ENCODE data around the gene NTPCR. TPM values are rescaled to one million over a fixed set of nuclear protein-coding genes. Genes with fewer than 3 reads are reported as not detected.

NTPCR gene
- total RNA-seq, 1 experiment from 2014 or later, result 46.8 TPM

DNA sequence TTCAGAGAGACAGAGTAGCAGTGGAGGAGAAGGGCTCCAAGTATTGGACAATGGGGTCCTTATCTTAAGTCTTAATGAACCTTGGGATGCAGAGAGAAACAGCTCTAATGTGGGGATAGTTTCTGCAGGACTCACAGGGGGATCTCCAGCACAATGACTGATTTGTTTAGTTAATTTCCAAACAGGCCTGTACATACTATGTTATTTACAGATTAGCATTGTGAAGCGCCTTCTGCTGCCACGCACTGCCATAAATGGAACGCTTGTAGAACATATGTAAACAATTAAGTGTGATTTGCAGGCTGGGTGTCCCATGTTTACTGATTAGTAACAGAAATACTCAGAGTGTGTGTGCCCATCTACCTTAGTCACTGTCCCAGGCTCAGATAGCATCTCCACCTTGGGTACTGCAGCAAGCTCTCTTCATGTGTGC is 56.1 kb downstream of the NTPCR start:
- no peaks in the 10 kb centered on the region for H3K27me3 ChIP-seq (ENCODE audit: control insufficient read depth, insufficient read depth, low read length)
- intact Hi-C loops (cut with micrococcal nuclease; ENCODE audit: unreplicated experiment), result no loop called here
- TF ChIP-seq TCF7L2 (IDR thresholded peaks at IDR 0.05; ENCODE audit: low read depth, low read length) (no peak), POLR2AphosphoS5 (IDR thresholded peaks at IDR 0.05; ENCODE audit: low read depth, low read length) (no peak), SIN3A (IDR thresholded peaks at IDR 0.05; ENCODE audit: borderline replicate concordance, insufficient read depth, low read depth, low read length) (no peak)
- TF ChIP-seq, protein P1, sequence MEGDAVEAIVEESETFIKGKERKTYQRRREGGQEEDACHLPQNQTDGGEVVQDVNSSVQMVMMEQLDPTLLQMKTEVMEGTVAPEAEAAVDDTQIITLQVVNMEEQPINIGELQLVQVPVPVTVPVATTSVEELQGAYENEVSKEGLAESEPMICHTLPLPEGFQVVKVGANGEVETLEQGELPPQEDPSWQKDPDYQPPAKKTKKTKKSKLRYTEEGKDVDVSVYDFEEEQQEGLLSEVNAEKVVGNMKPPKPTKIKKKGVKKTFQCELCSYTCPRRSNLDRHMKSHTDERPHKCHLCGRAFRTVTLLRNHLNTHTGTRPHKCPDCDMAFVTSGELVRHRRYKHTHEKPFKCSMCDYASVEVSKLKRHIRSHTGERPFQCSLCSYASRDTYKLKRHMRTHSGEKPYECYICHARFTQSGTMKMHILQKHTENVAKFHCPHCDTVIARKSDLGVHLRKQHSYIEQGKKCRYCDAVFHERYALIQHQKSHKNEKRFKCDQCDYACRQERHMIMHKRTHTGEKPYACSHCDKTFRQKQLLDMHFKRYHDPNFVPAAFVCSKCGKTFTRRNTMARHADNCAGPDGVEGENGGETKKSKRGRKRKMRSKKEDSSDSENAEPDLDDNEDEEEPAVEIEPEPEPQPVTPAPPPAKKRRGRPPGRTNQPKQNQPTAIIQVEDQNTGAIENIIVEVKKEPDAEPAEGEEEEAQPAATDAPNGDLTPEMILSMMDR (IDR thresholded peaks at IDR 0.05), result no peak
- TF ChIP-seq, protein P2, sequence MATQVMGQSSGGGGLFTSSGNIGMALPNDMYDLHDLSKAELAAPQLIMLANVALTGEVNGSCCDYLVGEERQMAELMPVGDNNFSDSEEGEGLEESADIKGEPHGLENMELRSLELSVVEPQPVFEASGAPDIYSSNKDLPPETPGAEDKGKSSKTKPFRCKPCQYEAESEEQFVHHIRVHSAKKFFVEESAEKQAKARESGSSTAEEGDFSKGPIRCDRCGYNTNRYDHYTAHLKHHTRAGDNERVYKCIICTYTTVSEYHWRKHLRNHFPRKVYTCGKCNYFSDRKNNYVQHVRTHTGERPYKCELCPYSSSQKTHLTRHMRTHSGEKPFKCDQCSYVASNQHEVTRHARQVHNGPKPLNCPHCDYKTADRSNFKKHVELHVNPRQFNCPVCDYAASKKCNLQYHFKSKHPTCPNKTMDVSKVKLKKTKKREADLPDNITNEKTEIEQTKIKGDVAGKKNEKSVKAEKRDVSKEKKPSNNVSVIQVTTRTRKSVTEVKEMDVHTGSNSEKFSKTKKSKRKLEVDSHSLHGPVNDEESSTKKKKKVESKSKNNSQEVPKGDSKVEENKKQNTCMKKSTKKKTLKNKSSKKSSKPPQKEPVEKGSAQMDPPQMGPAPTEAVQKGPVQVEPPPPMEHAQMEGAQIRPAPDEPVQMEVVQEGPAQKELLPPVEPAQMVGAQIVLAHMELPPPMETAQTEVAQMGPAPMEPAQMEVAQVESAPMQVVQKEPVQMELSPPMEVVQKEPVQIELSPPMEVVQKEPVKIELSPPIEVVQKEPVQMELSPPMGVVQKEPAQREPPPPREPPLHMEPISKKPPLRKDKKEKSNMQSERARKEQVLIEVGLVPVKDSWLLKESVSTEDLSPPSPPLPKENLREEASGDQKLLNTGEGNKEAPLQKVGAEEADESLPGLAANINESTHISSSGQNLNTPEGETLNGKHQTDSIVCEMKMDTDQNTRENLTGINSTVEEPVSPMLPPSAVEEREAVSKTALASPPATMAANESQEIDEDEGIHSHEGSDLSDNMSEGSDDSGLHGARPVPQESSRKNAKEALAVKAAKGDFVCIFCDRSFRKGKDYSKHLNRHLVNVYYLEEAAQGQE (IDR thresholded peaks at IDR 0.05; ENCODE audit: insufficient read depth in 1 of 2, low read depth in 2 of 2, low read length in 1 of 2), result no peak
- ChIA-PET POLR2A (no interaction called here), CTCF (interaction anchor here (0.7 kb wide), 1 partner anchor 55 kb away, joined by 3 read pairs; no protein-coding TSS in a partner anchor)
- H3K27ac ChIP-seq (ENCODE audit: low read length), result no peak overlapping the region
- no peak for ATAC-seq
- DNase-seq (ENCODE audit: low read depth, low spot score), result no peak
- in situ Hi-C loops (cut with HindIII; ENCODE audit: low pct_unique_long_range_greater_than_20kb, low sequenced_read_pairs), result no loop called here
- H3K4me1 ChIP-seq (ENCODE audit: control insufficient read depth, insufficient read depth, low read length), result no peaks in the 10 kb centered on the region
- no TSS peak for BruUV-seq (replicated peaks)
- no peaks in the 10 kb centered on the region for H3K36me3 ChIP-seq (ENCODE audit: control insufficient read depth, insufficient read depth, low read length)
- H3K4me3 ChIP-seq (ENCODE audit: low read depth in 2 of 2, low read length in 2 of 2), result no peak overlapping the region
- H3K9me3 ChIP-seq (ENCODE audit: control insufficient read depth, insufficient read depth, low read depth, low read length), result no peaks in the 10 kb centered on the region

DNA sequence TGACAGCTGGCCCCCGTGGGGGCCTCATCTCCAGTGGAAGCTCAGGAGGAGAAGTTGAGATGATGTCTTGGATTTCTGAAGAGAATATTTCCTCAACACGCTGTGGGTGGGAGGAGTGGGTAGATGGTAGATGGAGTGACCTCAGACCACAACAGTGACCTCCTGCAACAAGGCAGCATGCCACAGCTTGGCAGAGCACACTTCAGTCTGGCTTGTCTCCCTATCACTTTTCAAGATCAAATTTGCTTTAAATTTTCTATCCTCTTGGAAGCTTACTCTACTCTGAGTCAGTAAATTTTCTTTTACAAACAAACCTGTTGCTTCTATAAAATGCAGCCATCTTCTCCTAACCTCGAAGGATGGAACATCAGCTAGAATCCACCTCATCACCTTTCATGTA is 59.7 kb downstream of the NTPCR start:
- DNase-seq (ENCODE audit: low read depth, low spot score), result no peak
- H3K36me3 ChIP-seq (ENCODE audit: control insufficient read depth, insufficient read depth, low read length), result no peaks in the 10 kb centered on the region
- H3K9me3 ChIP-seq (ENCODE audit: control insufficient read depth, insufficient read depth, low read depth, low read length), result no peaks in the 10 kb centered on the region
- intact Hi-C loops (cut with micrococcal nuclease; ENCODE audit: unreplicated experiment), result no loop called here
- no TSS peak for BruUV-seq (replicated peaks)
- TF ChIP-seq, protein P2 (IDR thresholded peaks at IDR 0.05; ENCODE audit: insufficient read depth in 1 of 2, low read depth in 2 of 2, low read length in 1 of 2), result no peak
- TF ChIP-seq POLR2AphosphoS5 (IDR thresholded peaks at IDR 0.05; ENCODE audit: low read depth, low read length) (no peak), TCF7L2 (IDR thresholded peaks at IDR 0.05; ENCODE audit: low read depth, low read length) (no peak), SIN3A (IDR thresholded peaks at IDR 0.05; ENCODE audit: borderline replicate concordance, insufficient read depth, low read depth, low read length) (no peak)
- TF ChIP-seq, protein P1 (IDR thresholded peaks at IDR 0.05), result no peak
- ATAC-seq, result no peak
- ChIA-PET CTCF (no interaction called here), POLR2A (no interaction called here)
- H3K27me3 ChIP-seq (ENCODE audit: control insufficient read depth, insufficient read depth, low read length), result no peaks in the 10 kb centered on the region
- H3K4me3 ChIP-seq (ENCODE audit: low read depth in 2 of 2, low read length in 2 of 2), result no peak overlapping the region
- no peaks in the 10 kb centered on the region for H3K4me1 ChIP-seq (ENCODE audit: control insufficient read depth, insufficient read depth, low read length)
- no peak overlapping the region for H3K27ac ChIP-seq (ENCODE audit: low read length)
- in situ Hi-C loops (cut with HindIII; ENCODE audit: low pct_unique_long_range_greater_than_20kb, low sequenced_read_pairs), result no loop called here

Measured in Panc1 (cell line).